Neural cell (in vitro differentiated cells): ENCODE data around the gene XRN1. TPM values are rescaled to one million over a fixed set of nuclear protein-coding genes. Genes with fewer than 3 reads are reported as not detected.

Source experiments
- H2AFZ ChIP-seq: fragments of 200-600, 300-800 bp; sonication (generic), shearing (Covaris generic); 2 replicates; pipeline ENCODE4 v1.6.0; 2014; ENCODE audit warnings: low read depth, mild to moderate bottlenecking, antibody characterized with exemption, low read length, moderate library complexity
- H3F3A ChIP-seq: fragments of 200-600 bp; shearing (Covaris generic); 2 replicates; pipeline ENCODE4 v1.6.1; 2016; ENCODE audit warnings: mild to moderate bottlenecking, moderate library complexity, mixed read lengths, antibody characterized with exemption, low read length; ENCODE audit not compliant: insufficient read depth, poor library complexity, severe bottlenecking
- H3K27ac ChIP-seq: fragments of 200-600, 300-800 bp; sonication (generic), shearing (Covaris generic); 2 replicates; pipeline ENCODE4 v1.5.1; 2014; ENCODE audit warnings: mild to moderate bottlenecking, low read length, moderate library complexity
- H3K27me3 ChIP-seq: fragments of 300-800, 200-600 bp; sonication (generic), shearing (Covaris generic); 2 replicates; pipeline ENCODE4 v1.6.0; 2014; ENCODE audit warnings: mild to moderate bottlenecking, low read depth, low read length, moderate library complexity; ENCODE audit not compliant: insufficient read depth
- H3K36me3 ChIP-seq: fragments of 300-800, 200-600 bp; sonication (generic), shearing (Covaris generic); 2 replicates; pipeline ENCODE4 v1.5.1; 2014; ENCODE audit warnings: mild to moderate bottlenecking, antibody characterized with exemption, low read length, moderate library complexity; ENCODE audit not compliant: insufficient read depth
- H3K4me2 ChIP-seq: fragments of 300-800, 200-600 bp; sonication (generic), shearing (Covaris generic); 2 replicates; pipeline ENCODE4 v1.6.0; 2014; ENCODE audit warnings: mild to moderate bottlenecking, low read length
- H3K4me3 ChIP-seq: fragments of 300-800, 200-600 bp; sonication (generic), shearing (Covaris generic); 2 replicates; pipeline ENCODE4 v1.5.1; 2014; ENCODE audit warnings: mild to moderate bottlenecking, low read length, moderate library complexity
- H3K79me2 ChIP-seq: fragments of 200-600 bp; shearing (Covaris generic); replicated peaks from 2 replicates; pipeline ENCODE4 v1.6.0; 2014; ENCODE audit warnings: mild to moderate bottlenecking, low read length, moderate library complexity; ENCODE audit not compliant: insufficient read depth
- H3K9ac ChIP-seq: fragments of 300-800, 200-600 bp; sonication (generic), shearing (Covaris generic); 2 replicates; pipeline ENCODE4 v1.6.1; 2016; ENCODE audit warnings: mild to moderate bottlenecking, low read length, mixed read lengths
- H3K9me2 ChIP-seq: fragments of 200-600 bp; shearing (Covaris generic); 2 replicates; pipeline ENCODE4 v1.6.1; 2016; ENCODE audit warnings: mild to moderate bottlenecking, low read length, mixed read lengths; ENCODE audit not compliant: insufficient read depth
- H3K9me3 ChIP-seq: fragments of 200-600, 300-800 bp; sonication (generic), shearing (Covaris generic); 2 replicates; pipeline ENCODE4 v1.6.1; 2016; ENCODE audit warnings: mild to moderate bottlenecking, mixed run types, low read length, moderate library complexity, mixed read lengths
- H4K20me1 ChIP-seq: fragments of 200-600 bp; shearing (Covaris generic); 2 replicates; pipeline ENCODE4 v1.6.1; 2016; ENCODE audit warnings: mild to moderate bottlenecking, mixed run types; ENCODE audit not compliant: insufficient read depth
- CTCF ChIP-seq: fragments of 450-650 bp; IDR thresholded peaks from 2 replicates; pipeline ENCODE4 v1.5.1; 2014; ENCODE audit warnings: antibody characterized with exemption, mild to moderate bottlenecking, moderate library complexity; ENCODE audit not compliant: poor library complexity, severe bottlenecking
- EP300 ChIP-seq: fragments of 450-650 bp; conservative IDR thresholded peaks from 2 replicates; pipeline ENCODE4 v1.6.1; 2014; ENCODE audit warnings: antibody characterized with exemption, mild to moderate bottlenecking, moderate library complexity; ENCODE audit not compliant: poor library complexity, severe bottlenecking
- EZH2 ChIP-seq: fragments of 200-600, 300-800 bp; shearing (Covaris generic), sonication (generic); IDR thresholded peaks from 2 replicates; pipeline ENCODE4 v1.6.1; 2014; ENCODE audit warnings: antibody characterized with exemption, low read length, borderline replicate concordance, mild to moderate bottlenecking; ENCODE audit not compliant: insufficient read depth, poor library complexity, severe bottlenecking
- MXI1 ChIP-seq: fragments of 450-650 bp; conservative IDR thresholded peaks from 2 replicates; pipeline ENCODE4 v1.6.1; 2014; ENCODE audit warnings: antibody characterized with exemption, mild to moderate bottlenecking; ENCODE audit not compliant: poor library complexity, severe bottlenecking
- POLR2AphosphoS5 ChIP-seq: IDR thresholded peaks from 2 replicates; pipeline ENCODE4 v1.6.1; 2012
- RAD21 ChIP-seq: fragments of 450-650 bp; conservative IDR thresholded peaks from 2 replicates; pipeline ENCODE4 v1.6.1; 2014; ENCODE audit warnings: antibody characterized with exemption, mild to moderate bottlenecking, moderate library complexity
- REST ChIP-seq: IDR thresholded peaks from 2 replicates; pipeline ENCODE4 v1.6.1; 2012; ENCODE audit warnings: borderline replicate concordance
- SMC3 ChIP-seq: fragments of 450-650 bp; conservative IDR thresholded peaks from 2 replicates; pipeline ENCODE4 v1.6.1; 2014; ENCODE audit warnings: antibody characterized with exemption, mild to moderate bottlenecking, moderate library complexity; ENCODE audit not compliant: poor library complexity
- TAF1 ChIP-seq: IDR thresholded peaks from 2 replicates; pipeline ENCODE4 v1.6.1; 2012; ENCODE audit warnings: low read depth
- polyA plus RNA-seq: library from polyadenylated mRNA; depleted of rRNA; stranded (reverse); fragments of >200 nt; gene quantifications from 2 replicates; pipeline ENCODE4 v1.2.3, GENCODE V29; 2014

XRN1 gene
- polyA plus RNA-seq, 1 donor from 2014 or later, result 21.1 TPM

GRCh38 chr3:142278451-142278850 lies 169.4 kb downstream of the XRN1 start:
- Histone ChIP-seq H3K27ac (no peak overlapping the region), H3K4me2 (no peak overlapping the region), H3K36me3 (no peaks in the 10 kb centered on the region), H3K4me3 (no peak overlapping the region), H4K20me1 (no peaks in the 10 kb centered on the region), H3K9ac (no peak overlapping the region), H3K27me3 (no peaks in the 10 kb centered on the region), H3K79me2 (no peaks in the 10 kb centered on the region), H3F3A (no peaks in the 10 kb centered on the region), H3K9me2 (no peaks in the 10 kb centered on the region), H3K9me3 (no peaks in the 10 kb centered on the region), H2AFZ (no peak overlapping the region)
- no peak for TF ChIP-seq REST
- no peak for TF ChIP-seq POLR2AphosphoS5

- H3K4me3 ChIP-seq, result no peak overlapping the region
- H4K20me1 ChIP-seq, result no peaks in the 10 kb centered on the region
- H3K9me2 ChIP-seq, result no peaks in the 10 kb centered on the region
- no peak for TF ChIP-seq EZH2
- H3F3A ChIP-seq, result no peaks in the 10 kb centered on the region
- H3K9me3 ChIP-seq, result no peaks in the 10 kb centered on the region
- H3K36me3 ChIP-seq, result no peaks in the 10 kb centered on the region
- no peaks in the 10 kb centered on the region for H3K27me3 ChIP-seq
- H3K79me2 ChIP-seq, result no peaks in the 10 kb centered on the region
- no peak overlapping the region for H3K4me2 ChIP-seq
- H3K9ac ChIP-seq, result no peak overlapping the region
- H2AFZ ChIP-seq, result no peak overlapping the region
- H3K27ac ChIP-seq, result no peak overlapping the region
Observed at GRCh38 chr3:142276781-142277180, 171.1 kb downstream of the XRN1 start.

- Histone ChIP-seq H3K27ac (no peak overlapping the region), H3K36me3 (no peaks in the 10 kb centered on the region), H3K27me3 (no peaks in the 10 kb centered on the region), H2AFZ (no peak overlapping the region), H4K20me1 (no peaks in the 10 kb centered on the region), H3F3A (no peaks in the 10 kb centered on the region), H3K9me2 (no peaks in the 10 kb centered on the region), H3K79me2 (no peaks in the 10 kb centered on the region), H3K9me3 (no peaks in the 10 kb centered on the region), H3K4me3 (no peak overlapping the region), H3K4me2 (no peak overlapping the region), H3K9ac (no peak overlapping the region)
- TF ChIP-seq CTCF (no peak), EP300 (no peak), REST (no peak), EZH2 (no peak), SMC3 (no peak), TAF1 (no peak), RAD21 (no peak), POLR2AphosphoS5 (no peak), MXI1 (no peak)
Observed at GRCh38 chr3:142275856-142276255, 172.0 kb downstream of the XRN1 start.
